Measurements from ENCODE around the gene GPC5.

Gene GPC5

GRCh38 chr13:92390217-92390616 is 991.8 kb downstream of the GPC5 start:
- no peak overlapping the region for H4K91ac ChIP-seq (ENCODE audit: low read depth, low read length)
- no peaks in the 10 kb centered on the region for H3K4me1 ChIP-seq (ENCODE audit: control insufficient read depth in 1 of 2, insufficient read depth in 2 of 2, low read length in 2 of 2)
- no peak overlapping the region for H2BK120ac ChIP-seq (ENCODE audit: insufficient read depth, low read length, poor library complexity)
- no peak overlapping the region for H3K4ac ChIP-seq (ENCODE audit: low read depth, low read length)
- H3K9ac ChIP-seq (ENCODE audit: low read length): no peak overlapping the region
- no peak overlapping the region for H3K4me2 ChIP-seq (ENCODE audit: low read length)
- no CpG with 5 or more reads among the region's 4 CpGs for WGBS (ENCODE audit: extremely low coverage, insufficient coverage, insufficient read length)
- H3K4me3 ChIP-seq (ENCODE audit: low read depth, low read length): no peak overlapping the region
- no peak overlapping the region for H2BK12ac ChIP-seq (ENCODE audit: low read length)
- H4K12ac ChIP-seq (ENCODE audit: low read depth, low read length): no peak overlapping the region
- H3K9me3 ChIP-seq (ENCODE audit: insufficient read depth, low read depth, low read length): no peaks in the 10 kb centered on the region
- H3K27ac ChIP-seq (ENCODE audit: low read depth, low read length): no peak overlapping the region
- H3K14ac ChIP-seq (ENCODE audit: low read length): no peak overlapping the region
- no peaks in the 10 kb centered on the region for H3K27me3 ChIP-seq (ENCODE audit: insufficient read depth, low read length)
- no peak overlapping the region for H3K23ac ChIP-seq (ENCODE audit: low read length)
- H2BK5ac ChIP-seq (ENCODE audit: low read depth, low read length, poor library complexity): no peak overlapping the region
- no peak overlapping the region for H2AK5ac ChIP-seq (ENCODE audit: low read length)
- no peaks in the 10 kb centered on the region for H3K79me1 ChIP-seq (ENCODE audit: low read length)
- H3K79me2 ChIP-seq (ENCODE audit: control insufficient read depth, insufficient read depth, low read length, poor library complexity): no peaks in the 10 kb centered on the region
- H4K8ac ChIP-seq (ENCODE audit: low read depth, low read length): no peak overlapping the region
- no peaks in the 10 kb centered on the region for H3K36me3 ChIP-seq (ENCODE audit: control insufficient read depth in 1 of 2, insufficient read depth in 2 of 2, low read length in 2 of 2)
- no peak overlapping the region for H3K18ac ChIP-seq (ENCODE audit: low read length)
- H2AFZ ChIP-seq (ENCODE audit: insufficient read depth, low read length, poor library complexity): no peak overlapping the region
- no peak for DNase-seq

- Histone ChIP-seq H4K12ac (ENCODE audit: low read depth, low read length) (no peak overlapping the region), H3K23ac (ENCODE audit: low read length) (no peak overlapping the region), H4K91ac (ENCODE audit: low read depth, low read length) (no peak overlapping the region), H2BK12ac (ENCODE audit: low read length) (no peak overlapping the region), H3K9me3 (ENCODE audit: insufficient read depth, low read depth, low read length) (no peaks in the 10 kb centered on the region), H3K36me3 (ENCODE audit: control insufficient read depth in 1 of 2, insufficient read depth in 2 of 2, low read length in 2 of 2) (no peaks in the 10 kb centered on the region), H2BK120ac (ENCODE audit: insufficient read depth, low read length, poor library complexity) (no peak overlapping the region), H3K18ac (ENCODE audit: low read length) (no peak overlapping the region), H3K4me1 (ENCODE audit: control insufficient read depth in 1 of 2, insufficient read depth in 2 of 2, low read length in 2 of 2) (no peaks in the 10 kb centered on the region), H3K4me2 (ENCODE audit: low read length) (no peak overlapping the region), H2AFZ (ENCODE audit: insufficient read depth, low read length, poor library complexity) (no peak overlapping the region), H3K79me2 (ENCODE audit: control insufficient read depth, insufficient read depth, low read length, poor library complexity) (no peaks in the 10 kb centered on the region), H3K79me1 (ENCODE audit: low read length) (no peaks in the 10 kb centered on the region), H4K8ac (ENCODE audit: low read depth, low read length) (no peak overlapping the region), H3K27ac (ENCODE audit: low read depth, low read length) (no peak overlapping the region), H3K4ac (ENCODE audit: low read depth, low read length) (no peak overlapping the region), H2AK5ac (ENCODE audit: low read length) (no peak overlapping the region), H3K14ac (ENCODE audit: low read length) (no peak overlapping the region), H3K4me3 (ENCODE audit: low read depth, low read length) (no peak overlapping the region), H3K9ac (ENCODE audit: low read length) (no peak overlapping the region), H2BK5ac (ENCODE audit: low read depth, low read length, poor library complexity) (no peak overlapping the region), H3K27me3 (ENCODE audit: insufficient read depth, low read length) (no peaks in the 10 kb centered on the region)
- no peak for DNase-seq
- WGBS (ENCODE audit: extremely low coverage, insufficient coverage, insufficient read length): no CpG with 5 or more reads among the region's 3 CpGs
Measured at GRCh38 chr13:92403606-92404005, 1005.2 kb downstream of the GPC5 start.

- H4K91ac ChIP-seq (ENCODE audit: low read depth, low read length): no peak overlapping the region
- H3K4me2 ChIP-seq (ENCODE audit: low read length): no peak overlapping the region
- no peak overlapping the region for H3K9ac ChIP-seq (ENCODE audit: low read length)
- no peak overlapping the region for H3K27ac ChIP-seq (ENCODE audit: low read depth, low read length)
- no peaks in the 10 kb centered on the region for H3K36me3 ChIP-seq (ENCODE audit: control insufficient read depth in 1 of 2, insufficient read depth in 2 of 2, low read length in 2 of 2)
- no peak overlapping the region for H3K4ac ChIP-seq (ENCODE audit: low read depth, low read length)
- H3K23ac ChIP-seq (ENCODE audit: low read length): no peak overlapping the region
- H2BK5ac ChIP-seq (ENCODE audit: low read depth, low read length, poor library complexity): no peak overlapping the region
- H4K8ac ChIP-seq (ENCODE audit: low read depth, low read length): no peak overlapping the region
- WGBS (ENCODE audit: extremely low coverage, insufficient coverage, insufficient read length): no CpG with 5 or more reads among the region's 7 CpGs
- no peaks in the 10 kb centered on the region for H3K79me2 ChIP-seq (ENCODE audit: control insufficient read depth, insufficient read depth, low read length, poor library complexity)
- H3K9me3 ChIP-seq (ENCODE audit: insufficient read depth, low read depth, low read length): no peaks in the 10 kb centered on the region
- no peak overlapping the region for H3K4me3 ChIP-seq (ENCODE audit: low read depth, low read length)
- H2BK12ac ChIP-seq (ENCODE audit: low read length): no peak overlapping the region
- H3K4me1 ChIP-seq (ENCODE audit: control insufficient read depth in 1 of 2, insufficient read depth in 2 of 2, low read length in 2 of 2): no peaks in the 10 kb centered on the region
- H2AFZ ChIP-seq (ENCODE audit: insufficient read depth, low read length, poor library complexity): no peak overlapping the region
- no peak overlapping the region for H2AK5ac ChIP-seq (ENCODE audit: low read length)
- no peaks in the 10 kb centered on the region for H3K79me1 ChIP-seq (ENCODE audit: low read length)
- H4K12ac ChIP-seq (ENCODE audit: low read depth, low read length): no peak overlapping the region
- no peak for DNase-seq
- no peak overlapping the region for H3K18ac ChIP-seq (ENCODE audit: low read length)
- H3K14ac ChIP-seq (ENCODE audit: low read length): no peak overlapping the region
- H3K27me3 ChIP-seq (ENCODE audit: insufficient read depth, low read length): no peaks in the 10 kb centered on the region
- H2BK120ac ChIP-seq (ENCODE audit: insufficient read depth, low read length, poor library complexity): no peak overlapping the region
Measured at GRCh38 chr13:92407858-92408257, 1009.4 kb downstream of the GPC5 start.

GRCh38 chr13:92412481-92412880 is 1014.1 kb downstream of the GPC5 start:
- no peak overlapping the region for H3K14ac ChIP-seq (ENCODE audit: low read length)
- no peak overlapping the region for H4K91ac ChIP-seq (ENCODE audit: low read depth, low read length)
- H3K9ac ChIP-seq (ENCODE audit: low read length): no peak overlapping the region
- H3K18ac ChIP-seq (ENCODE audit: low read length): no peak overlapping the region
- no peaks in the 10 kb centered on the region for H3K4me1 ChIP-seq (ENCODE audit: control insufficient read depth in 1 of 2, insufficient read depth in 2 of 2, low read length in 2 of 2)
- no peaks in the 10 kb centered on the region for H3K9me3 ChIP-seq (ENCODE audit: insufficient read depth, low read depth, low read length)
- no peak overlapping the region for H3K23ac ChIP-seq (ENCODE audit: low read length)
- H2BK5ac ChIP-seq (ENCODE audit: low read depth, low read length, poor library complexity): no peak overlapping the region
- H3K27me3 ChIP-seq (ENCODE audit: insufficient read depth, low read length): no peaks in the 10 kb centered on the region
- no peak overlapping the region for H4K8ac ChIP-seq (ENCODE audit: low read depth, low read length)
- no peak for DNase-seq
- no peak overlapping the region for H3K4ac ChIP-seq (ENCODE audit: low read depth, low read length)
- H2AFZ ChIP-seq (ENCODE audit: insufficient read depth, low read length, poor library complexity): no peak overlapping the region
- H2AK5ac ChIP-seq (ENCODE audit: low read length): no peak overlapping the region
- no peaks in the 10 kb centered on the region for H3K79me2 ChIP-seq (ENCODE audit: control insufficient read depth, insufficient read depth, low read length, poor library complexity)
- no peak overlapping the region for H4K12ac ChIP-seq (ENCODE audit: low read depth, low read length)
- H3K36me3 ChIP-seq (ENCODE audit: control insufficient read depth in 1 of 2, insufficient read depth in 2 of 2, low read length in 2 of 2): no peaks in the 10 kb centered on the region
- H3K79me1 ChIP-seq (ENCODE audit: low read length): no peaks in the 10 kb centered on the region
- WGBS (ENCODE audit: extremely low coverage, insufficient coverage, insufficient read length): no CpG with 5 or more reads among the region's 3 CpGs
- no peak overlapping the region for H3K4me3 ChIP-seq (ENCODE audit: low read depth, low read length)
- H3K4me2 ChIP-seq (ENCODE audit: low read length): no peak overlapping the region
- no peak overlapping the region for H3K27ac ChIP-seq (ENCODE audit: low read depth, low read length)
- H2BK12ac ChIP-seq (ENCODE audit: low read length): no peak overlapping the region
- H2BK120ac ChIP-seq (ENCODE audit: insufficient read depth, low read length, poor library complexity): no peak overlapping the region
